ENCODE data around the gene ATOH8.

The ATOH8 gene

GRCh38 chr2:85795331-85796045 is 41.7 kb downstream of the ATOH8 start:
- no peak for DNase-seq (ENCODE audit: low read depth, low spot score)
- H3K27ac ChIP-seq = no peak overlapping the region

GRCh38 chr2:85796046-85796340 is 42.2 kb downstream of the ATOH8 start:
- no peak for DNase-seq (ENCODE audit: low read depth, low spot score)
- no peak overlapping the region for H3K27ac ChIP-seq

- DNase-seq (ENCODE audit: low read depth, low spot score) = no peak
- H3K27ac ChIP-seq = no peak overlapping the region
These were observed 42.8 kb downstream of the ATOH8 start for GRCh38 chr2:85796341-85797262.

- no peak overlapping the region for H3K27ac ChIP-seq
- no peak for DNase-seq (ENCODE audit: low read depth, low spot score)
These were observed 43.5 kb downstream of the ATOH8 start for GRCh38 chr2:85797263-85797660.

- DNase-seq (ENCODE audit: low read depth, low spot score) = no peak
These were observed 44.1 kb downstream of the ATOH8 start for GRCh38 chr2:85797921-85798320.

GRCh38 chr2:85799215-85799956 is 45.6 kb downstream of the ATOH8 start:
- H3K27ac ChIP-seq = no peak overlapping the region
- DNase-seq (ENCODE audit: low read depth, low spot score) = peak; percentile 33

More at GRCh38 chr2:85797921-85798320, 44.1 kb downstream of the ATOH8 start:
- no peak overlapping the region for H3K27ac ChIP-seq

GRCh38 chr2:85800586-85800985 is 46.8 kb downstream of the ATOH8 start:
- DNase-seq (ENCODE audit: low read depth, low spot score) = no peak
- no peak overlapping the region for H3K27ac ChIP-seq

- no peak overlapping the region for H3K27ac ChIP-seq
- no peak for DNase-seq (ENCODE audit: low read depth, low spot score)
These were observed 48.1 kb downstream of the ATOH8 start for GRCh38 chr2:85801871-85802270.

- DNase-seq (ENCODE audit: low read depth, low spot score) = no peak
- no peak overlapping the region for H3K27ac ChIP-seq
These were observed 48.7 kb downstream of the ATOH8 start for GRCh38 chr2:85802354-85803103.

GRCh38 chr2:85803704-85804425 is 50.1 kb downstream of the ATOH8 start:
- H3K27ac ChIP-seq = no peak overlapping the region
- no peak for DNase-seq (ENCODE audit: low read depth, low spot score)

GRCh38 chr2:85804583-85804982 is 50.8 kb downstream of the ATOH8 start:
- DNase-seq (ENCODE audit: low read depth, low spot score) = no peak

GRCh38 chr2:85806358-85807118 is 52.7 kb downstream of the ATOH8 start:
- H3K27ac ChIP-seq = no peak overlapping the region
- DNase-seq (ENCODE audit: low read depth, low spot score) = peak; percentile 12

More at GRCh38 chr2:85804583-85804982, 50.8 kb downstream of the ATOH8 start:
- no peak overlapping the region for H3K27ac ChIP-seq

- no peak overlapping the region for H3K27ac ChIP-seq
- no peak for DNase-seq (ENCODE audit: low read depth, low spot score)
These were observed 54.0 kb downstream of the ATOH8 start for GRCh38 chr2:85807756-85808155.

GRCh38 chr2:85810371-85811179 is 56.8 kb downstream of the ATOH8 start:
- no peak overlapping the region for H3K27ac ChIP-seq
- DNase-seq (ENCODE audit: low read depth, low spot score) = no peak

GRCh38 chr2:85811180-85812093 is 57.6 kb downstream of the ATOH8 start:
- DNase-seq (ENCODE audit: low read depth, low spot score) = no peak
- H3K27ac ChIP-seq = no peak overlapping the region

GRCh38 chr2:85812094-85812735 is 58.4 kb downstream of the ATOH8 start:
- no peak for DNase-seq (ENCODE audit: low read depth, low spot score)
- no peak overlapping the region for H3K27ac ChIP-seq

All from epithelial cell of prostate (primary cell).